IMR-90 (cell line): ENCODE results near the gene RIC8A. TPM values are rescaled to one million over a fixed set of nuclear protein-coding genes. Genes with fewer than 3 reads are reported as not detected.

Experiments
- ATAC-seq: fragments of 200-7000 bp; cut with Tn5 transposase; 2 replicates; pipeline ENCODE4 v1.9.1; 2020; ENCODE audit warnings: low read depth, mild to moderate bottlenecking, moderate library complexity
- BruUV-seq: library from RNA; stranded (reverse); fragments of 400-500 nt; replicated peaks from 2 replicates; lab custom pipeline; 2021; lab: Mats Ljungman, UMichigan
- CTCF ChIA-PET: fragments of 300-600 bp; formaldehyde crosslinking; extraction: SDS; loops from one replicate; lab custom pipeline; 2021; ENCODE audit warnings: antibody characterized with exemption; lab: Yijun Ruan, JAX
- POLR2A ChIA-PET: fragments of 300-600 bp; sonication (Branson Sonifier 250); formaldehyde crosslinking; loops from one replicate; lab custom pipeline; 2022; ENCODE audit warnings: antibody characterized with exemption; ENCODE audit not compliant: unreplicated experiment; lab: Charles Lee
- DNase-seq: peaks from one replicate; pipeline ENCODE4 v3.0.0; 2013
- H2AFZ ChIP-seq: replicated peaks from 2 replicates; pipeline ENCODE3; 2013; ENCODE audit warnings: low read length, mild to moderate bottlenecking; ENCODE audit not compliant: poor library complexity
- H2AK5ac ChIP-seq: 2 replicates; pipeline ENCODE4 v1.6.1; 2013; ENCODE audit warnings: low read depth, low read length, inconsistent platforms
- H2AK9ac ChIP-seq: replicated peaks from 2 replicates; pipeline ENCODE3; 2013; ENCODE audit warnings: mild to moderate bottlenecking, low read depth, low read length, moderate library complexity; ENCODE audit not compliant: poor library complexity
- H2BK120ac ChIP-seq: 2 replicates; pipeline ENCODE4 v1.6.1; 2013; ENCODE audit warnings: low read depth, low read length, inconsistent platforms
- H2BK15ac ChIP-seq: 3 replicates; pipeline ENCODE4 v1.6.1; 2013; ENCODE audit warnings: low read depth, low read length, inconsistent platforms
- H2BK20ac ChIP-seq: 2 replicates; pipeline ENCODE4 v1.6.1; 2013; ENCODE audit warnings: low read depth, mild to moderate bottlenecking, inconsistent platforms, low read length, moderate library complexity
- H2BK5ac ChIP-seq: 2 replicates; pipeline ENCODE4 v1.6.1; 2013; ENCODE audit warnings: mild to moderate bottlenecking, low read depth, low read length, inconsistent platforms; ENCODE audit not compliant: poor library complexity, severe bottlenecking
- H3K14ac ChIP-seq: replicated peaks from 2 replicates; pipeline ENCODE4 v1.6.1; 2013; ENCODE audit warnings: low read depth, low read length, inconsistent platforms
- H3K18ac ChIP-seq: 2 replicates; pipeline ENCODE4 v1.6.1; 2013; ENCODE audit warnings: low read depth, low read length, control low read depth
- H3K23ac ChIP-seq: 2 replicates; pipeline ENCODE4 v1.6.1; 2013; ENCODE audit warnings: low read depth, low read length, inconsistent platforms
- H3K27ac ChIP-seq: 2 replicates; pipeline ENCODE4 v1.5.1; 2013; ENCODE audit warnings: mild to moderate bottlenecking, control low read depth, low read length; ENCODE audit not compliant: insufficient read depth
- H3K27me3 ChIP-seq: 2 replicates; pipeline ENCODE4 v1.6.1; 2013; ENCODE audit warnings: low read length; ENCODE audit not compliant: control insufficient read depth, insufficient read depth
- H3K36me3 ChIP-seq: 2 replicates; pipeline ENCODE4 v1.6.1; 2013; ENCODE audit warnings: low read length, mixed read lengths; ENCODE audit not compliant: control insufficient read depth, insufficient read depth
- H3K4ac ChIP-seq: 2 replicates; pipeline ENCODE4 v1.6.1; 2013; ENCODE audit warnings: low read depth, low read length, inconsistent platforms
- H3K4me1 ChIP-seq: 2 replicates; pipeline ENCODE4 v1.6.1; 2013; ENCODE audit warnings: low read length, mixed read lengths; ENCODE audit not compliant: control insufficient read depth, insufficient read depth
- H3K4me2 ChIP-seq: 2 replicates; pipeline ENCODE4 v1.6.1; 2013; ENCODE audit warnings: low read depth, mild to moderate bottlenecking, control low read depth, low read length, moderate library complexity
- H3K4me3 ChIP-seq: 2 replicates; pipeline ENCODE4 v1.5.1; 2013; ENCODE audit warnings: low read depth, mild to moderate bottlenecking, control low read depth, low read length, moderate library complexity; ENCODE audit not compliant: insufficient read depth
- H3K56ac ChIP-seq: 2 replicates; pipeline ENCODE4 v1.6.1; 2013; ENCODE audit warnings: low read length, inconsistent platforms; ENCODE audit not compliant: insufficient read depth; ENCODE audit errors: extremely low read depth
- H3K79me1 ChIP-seq, 2 experiments: 2 replicates each; pipeline ENCODE4 v1.6.1; 2013; ENCODE audit warnings: low read length in 2 of 2, inconsistent platforms in 1 of 2, low read depth in 1 of 2
- H3K9ac ChIP-seq: 2 replicates; pipeline ENCODE4 v1.6.1; 2013; ENCODE audit warnings: low read depth, low read length, control low read depth
- H3K9me1 ChIP-seq: 2 replicates; pipeline ENCODE4 v1.6.1; 2013; ENCODE audit warnings: low read length, inconsistent platforms; ENCODE audit not compliant: insufficient read depth
- H3K9me3 ChIP-seq: 2 replicates; pipeline ENCODE4 v1.6.1; 2013; ENCODE audit warnings: low read length; ENCODE audit not compliant: control insufficient read depth, insufficient read depth
- H4K20me1 ChIP-seq: 2 replicates; pipeline ENCODE4 v1.6.1; 2013; ENCODE audit warnings: low read length, inconsistent platforms; ENCODE audit not compliant: insufficient read depth
- H4K5ac ChIP-seq: 2 replicates; pipeline ENCODE4 v1.6.1; 2013; ENCODE audit warnings: mild to moderate bottlenecking, low read depth, low read length, control low read depth
- H4K8ac ChIP-seq, 2 experiments: 2 replicates each; pipeline ENCODE4 v1.6.1; 2013; ENCODE audit warnings: low read depth in 2 of 2, low read length in 2 of 2, control low read depth in 1 of 2, inconsistent platforms in 1 of 2
- H4K91ac ChIP-seq: 2 replicates; pipeline ENCODE4 v1.6.1; 2013; ENCODE audit warnings: low read depth, low read length, inconsistent platforms; ENCODE audit not compliant: insufficient read depth
- CEBPB ChIP-seq: IDR thresholded peaks from 2 replicates; pipeline ENCODE4 v1.6.1; 2012; ENCODE audit warnings: low read depth, low read length, improper control_type of control experiment
- CHD1 ChIP-seq: IDR thresholded peaks from 2 replicates; pipeline ENCODE4 v1.6.1; 2012; ENCODE audit warnings: low read depth, low read length, improper control_type of control experiment
- ELK1 ChIP-seq: fragments of 150-350 bp; IDR thresholded peaks from 2 replicates; pipeline ENCODE4 v1.6.1; 2016; ENCODE audit warnings: low read depth, mild to moderate bottlenecking, low read length, moderate library complexity, borderline replicate concordance
- FOS ChIP-seq: fragments of 150-350 bp; IDR thresholded peaks from 2 replicates; pipeline ENCODE4 v1.6.1; 2016; ENCODE audit warnings: low read depth, low read length
- POLR2A ChIP-seq: IDR thresholded peaks from 2 replicates; pipeline ENCODE4 v1.6.1; 2012; ENCODE audit warnings: mild to moderate bottlenecking, low read depth, low read length
- RFX5 ChIP-seq: IDR thresholded peaks from 2 replicates; pipeline ENCODE4 v1.8.0; 2012; ENCODE audit warnings: low read depth, mild to moderate bottlenecking, low read length, moderate library complexity
- WGBS, 2 experiments: methylation state at CpG; one replicate each; pipeline versions ENCODE4 v1.1.5 to v1.1.7; 2013; ENCODE audit warnings: missing lambda C conversion rate in 2 of 2; ENCODE audit not compliant: insufficient read length in 1 of 2; ENCODE audit errors: extremely low coverage in 2 of 2; 5-methylcytosine and 5-hydroxymethylcytosine counted together
- dilution Hi-C: fragments of 300-500 bp; cut with HindIII; formaldehyde crosslinking; loops from one replicate; pipeline ENCODE4 v1.14.3; 2018; ENCODE audit warnings: low sequenced_read_pairs; ENCODE audit not compliant: unreplicated experiment
- in situ Hi-C: fragments of 300-500 bp; cut with MboI; formaldehyde crosslinking; loops from 3 replicates; pipeline ENCODE4 v1.14.3; 2019; ENCODE audit warnings: low sequenced_read_pairs, inconsistent platforms, mixed read lengths
- intact Hi-C: fragments of 100-400 bp; cut with micrococcal nuclease; formaldehyde crosslinking; loops from 2 replicates; pipeline ENCODE4 v1.10.0; 2022
- polyA plus RNA-seq, 3 experiments: library from polyadenylated mRNA; depleted of rRNA; stranded (reverse); fragments of >200 nt; gene quantifications; 2 replicates each; pipeline ENCODE4 v1.2.3, GENCODE V29; 2012; ENCODE audit warnings: low replicate concordance in 1 of 3
- total RNA-seq: library from RNA; depleted of rRNA; stranded (reverse); fragments of >200 nt; gene quantifications from 2 replicates; pipeline ENCODE4 v1.2.3, GENCODE V29; 2012
- TF ChIP-seq, protein P1 (sequence below): conservative IDR thresholded peaks from 2 replicates; pipeline ENCODE4 v1.5.1; 2012; ENCODE audit warnings: mild to moderate bottlenecking, low read depth, low read length, improper control_type of control experiment

RIC8A gene
- total and polyA plus RNA-seq, 2 of the 4 experiments (the other 2 are of a cell fraction), result 129 to 188 TPM

- H3K27me3 ChIP-seq, result no peaks in the 10 kb centered on the region
- H4K91ac ChIP-seq, result no peak overlapping the region
- intact Hi-C loops, result no loop called here
- DNase-seq, result no peak
- WGBS, 2 experiments, result 95% methylated on average over 6 of the region's 11 CpGs; no CpG with 5 or more reads in 1 of the 2 experiments
- no peak overlapping the region for H3K4ac ChIP-seq
- H3K9me1 ChIP-seq, result peaks cover 9% of the 10 kb centered on the region; the same call in 1 of the 2 replicates
- H2AK5ac ChIP-seq, result 0 out of 2 replicates have a peak overlapping the region, but pooled peaks have one; percentile 3
- 0 out of 2 replicates have a peak overlapping the region, but pooled peaks have one; percentile 5 for H3K4me2 ChIP-seq
- dilution Hi-C loops, result no loop called here
- no peak overlapping the region for H3K56ac ChIP-seq
- no peak overlapping the region for H3K9ac ChIP-seq
- no peak overlapping the region for H3K23ac ChIP-seq
- H4K20me1 ChIP-seq, result peaks cover 33% of the 10 kb centered on the region
- H3K27ac ChIP-seq, result peak overlapping the region; percentile 41; the same call in 1 of the 2 replicates
- ChIA-PET CTCF (interaction anchor here (0.6 to 1.0 kb wide), 3 partner anchors 8 to 18 kb away, joined by 3 to 5 read pairs (median 3); no protein-coding TSS in a partner anchor), POLR2A (interaction anchor here (0.6 to 1.0 kb wide), 3 partner anchors 13 to 28 kb away, joined by 3 read pairs; no protein-coding TSS in a partner anchor)
- no peak overlapping the region for H2AFZ ChIP-seq
- no peak overlapping the region for H4K8ac ChIP-seq
- H4K5ac ChIP-seq, result no peak overlapping the region; the same call in 1 of the 2 replicates
- in situ Hi-C loops, result no loop called here
- H3K79me1 ChIP-seq, result peaks cover 14 to 38% of the 10 kb centered on the region in 2 experiments
- TF ChIP-seq CEBPB, result no peak
- no peak for TF ChIP-seq RFX5
- TF ChIP-seq, protein P1, sequence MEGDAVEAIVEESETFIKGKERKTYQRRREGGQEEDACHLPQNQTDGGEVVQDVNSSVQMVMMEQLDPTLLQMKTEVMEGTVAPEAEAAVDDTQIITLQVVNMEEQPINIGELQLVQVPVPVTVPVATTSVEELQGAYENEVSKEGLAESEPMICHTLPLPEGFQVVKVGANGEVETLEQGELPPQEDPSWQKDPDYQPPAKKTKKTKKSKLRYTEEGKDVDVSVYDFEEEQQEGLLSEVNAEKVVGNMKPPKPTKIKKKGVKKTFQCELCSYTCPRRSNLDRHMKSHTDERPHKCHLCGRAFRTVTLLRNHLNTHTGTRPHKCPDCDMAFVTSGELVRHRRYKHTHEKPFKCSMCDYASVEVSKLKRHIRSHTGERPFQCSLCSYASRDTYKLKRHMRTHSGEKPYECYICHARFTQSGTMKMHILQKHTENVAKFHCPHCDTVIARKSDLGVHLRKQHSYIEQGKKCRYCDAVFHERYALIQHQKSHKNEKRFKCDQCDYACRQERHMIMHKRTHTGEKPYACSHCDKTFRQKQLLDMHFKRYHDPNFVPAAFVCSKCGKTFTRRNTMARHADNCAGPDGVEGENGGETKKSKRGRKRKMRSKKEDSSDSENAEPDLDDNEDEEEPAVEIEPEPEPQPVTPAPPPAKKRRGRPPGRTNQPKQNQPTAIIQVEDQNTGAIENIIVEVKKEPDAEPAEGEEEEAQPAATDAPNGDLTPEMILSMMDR, result no peak
- no peak for TF ChIP-seq FOS
- TF ChIP-seq POLR2A, result no peak
- TF ChIP-seq ELK1, result no peak
- TF ChIP-seq CHD1, result no peak
- no peaks in the 10 kb centered on the region for H3K9me3 ChIP-seq
- no peak overlapping the region for H3K4me3 ChIP-seq
- peak; percentile 70 for ATAC-seq
- H2BK5ac ChIP-seq, result peak overlapping the region; percentile 38
- peaks cover 54% of the 10 kb centered on the region for H3K36me3 ChIP-seq
- no TSS peak for BruUV-seq
- H3K4me1 ChIP-seq, result peaks cover 7% of the 10 kb centered on the region
- H2BK15ac ChIP-seq, result no peak overlapping the region
- 0 out of 2 replicates have a peak overlapping the region, but pooled peaks have one; percentile 20 for H2BK20ac ChIP-seq
- H2AK9ac ChIP-seq, result peak overlapping the region; percentile 56
- H3K18ac ChIP-seq, result no peak overlapping the region
- no peak overlapping the region for H2BK120ac ChIP-seq
- no peak overlapping the region for H3K14ac ChIP-seq
Observed at GRCh38 chr11:216081-216974, 8.8 kb downstream of the RIC8A start.
